ENCODE data around the gene ACTL7A.

- TF ChIP-seq EZH2 (IDR thresholded peaks at IDR 0.05; ENCODE audit: borderline replicate concordance, low read depth, low read length, severe bottlenecking) (no peak), CTCF (IDR thresholded peaks at IDR 0.05; ENCODE audit: borderline replicate concordance, extremely low read depth, low read length, poor library complexity, severe bottlenecking) (no peak)
Observed at GRCh38 chr9:108903420-108904103, 41.5 kb downstream of the ACTL7A start.
